ENCODE results near the gene RAPGEF5. TPM values are rescaled to one million over a fixed set of nuclear protein-coding genes. Genes with fewer than 3 reads are reported as not detected.

RAPGEF5 gene
- total RNA-seq, 4 donors from 2014 or later = 7.4 to 16.2 (median 12.1) TPM

GRCh38 chr7:22319424-22320403 is 37.2 kb downstream of the RAPGEF5 start:
- DNase-seq (no peak), ATAC-seq (no peak)
- Histone ChIP-seq H3K4me3 (no peak overlapping the region), H3K4me1 (no peaks in the 10 kb centered on the region), H3K9me3 (no peaks in the 10 kb centered on the region), H3K27me3 (no peaks in the 10 kb centered on the region), H3K27ac (no peak overlapping the region), H3K36me3 (no peaks in the 10 kb centered on the region)
- in situ Hi-C loops (cut with MboI; ENCODE audit: low sequenced_read_pairs in 4 of 4) (loop anchor here in 1 of 4 donors (25.0 kb wide), 1 partner anchor 168 kb away; no protein-coding TSS in a partner anchor), intact Hi-C loops (cut with DNase I; ENCODE audit: low total_unique reads) (no loop called here)
- TF ChIP-seq POLR2A (IDR thresholded peaks at IDR 0.05) = no peak
- TF ChIP-seq, protein P1, sequence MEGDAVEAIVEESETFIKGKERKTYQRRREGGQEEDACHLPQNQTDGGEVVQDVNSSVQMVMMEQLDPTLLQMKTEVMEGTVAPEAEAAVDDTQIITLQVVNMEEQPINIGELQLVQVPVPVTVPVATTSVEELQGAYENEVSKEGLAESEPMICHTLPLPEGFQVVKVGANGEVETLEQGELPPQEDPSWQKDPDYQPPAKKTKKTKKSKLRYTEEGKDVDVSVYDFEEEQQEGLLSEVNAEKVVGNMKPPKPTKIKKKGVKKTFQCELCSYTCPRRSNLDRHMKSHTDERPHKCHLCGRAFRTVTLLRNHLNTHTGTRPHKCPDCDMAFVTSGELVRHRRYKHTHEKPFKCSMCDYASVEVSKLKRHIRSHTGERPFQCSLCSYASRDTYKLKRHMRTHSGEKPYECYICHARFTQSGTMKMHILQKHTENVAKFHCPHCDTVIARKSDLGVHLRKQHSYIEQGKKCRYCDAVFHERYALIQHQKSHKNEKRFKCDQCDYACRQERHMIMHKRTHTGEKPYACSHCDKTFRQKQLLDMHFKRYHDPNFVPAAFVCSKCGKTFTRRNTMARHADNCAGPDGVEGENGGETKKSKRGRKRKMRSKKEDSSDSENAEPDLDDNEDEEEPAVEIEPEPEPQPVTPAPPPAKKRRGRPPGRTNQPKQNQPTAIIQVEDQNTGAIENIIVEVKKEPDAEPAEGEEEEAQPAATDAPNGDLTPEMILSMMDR (IDR thresholded peaks at IDR 0.05 in 4 of 5, conservative IDR thresholded peaks at IDR 0.05 in 1 of 5) = no peak

DNA sequence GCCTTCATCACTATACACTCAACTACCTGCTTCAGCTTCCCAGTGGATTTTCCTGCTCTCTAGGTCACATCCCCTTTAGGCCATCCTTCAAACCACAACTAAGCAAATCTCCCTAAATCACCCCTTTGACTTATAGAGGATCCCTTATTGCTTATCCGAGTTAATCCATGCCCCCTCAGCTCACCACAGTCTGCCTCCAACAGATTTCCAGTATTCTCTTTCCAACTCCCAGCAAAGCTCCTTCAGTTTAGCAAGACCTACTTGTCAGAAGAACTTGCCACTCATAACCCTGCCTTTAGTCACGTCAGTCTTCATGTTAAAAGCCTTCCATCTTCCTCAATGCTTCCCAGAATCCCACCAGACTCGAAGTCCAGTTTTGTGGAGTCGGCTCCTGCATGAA is 38.6 kb downstream of the RAPGEF5 start:
- DNase-seq = no peak
- TF ChIP-seq POLR2A (IDR thresholded peaks at IDR 0.05) = no peak
- TF ChIP-seq, protein P1 (IDR thresholded peaks at IDR 0.05 in 4 of 5, conservative IDR thresholded peaks at IDR 0.05 in 1 of 5) = no peak
- no peak overlapping the region for H3K4me3 ChIP-seq
- H3K4me1 ChIP-seq = no peaks in the 10 kb centered on the region
- in situ Hi-C loops (cut with MboI; ENCODE audit: low sequenced_read_pairs in 4 of 4) = loop anchor here in 1 of 4 donors (25.0 kb wide), 1 partner anchor 169 kb away; no protein-coding TSS in a partner anchor
- no peaks in the 10 kb centered on the region for H3K36me3 ChIP-seq
- ATAC-seq = no peak
- no peaks in the 10 kb centered on the region for H3K27me3 ChIP-seq
- H3K9me3 ChIP-seq = no peaks in the 10 kb centered on the region
- no peak overlapping the region for H3K27ac ChIP-seq
- intact Hi-C loops (cut with DNase I; ENCODE audit: low total_unique reads) = no loop called here

DNA sequence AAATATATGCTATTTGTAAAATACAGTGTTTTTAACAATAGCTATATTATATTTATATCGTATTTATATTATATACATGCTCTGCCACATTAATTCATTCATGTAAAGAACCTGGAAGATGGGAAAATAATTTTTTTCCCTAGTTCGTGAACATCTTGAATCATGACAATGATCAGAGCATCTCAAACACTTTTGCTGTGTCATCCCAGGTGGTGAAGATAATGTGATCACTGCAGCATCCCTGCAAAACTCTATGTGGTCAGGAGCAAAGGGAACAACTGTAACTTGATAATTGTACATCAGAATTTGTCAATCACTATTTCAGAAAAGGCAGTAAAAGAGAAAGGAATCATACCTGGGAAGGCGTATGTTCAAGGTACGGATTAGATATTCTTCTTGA is 39.3 kb downstream of the RAPGEF5 start:
- DNase-seq = no peak
- no peak overlapping the region for H3K27ac ChIP-seq
- no peak for ATAC-seq
- no peaks in the 10 kb centered on the region for H3K36me3 ChIP-seq
- H3K4me1 ChIP-seq = no peaks in the 10 kb centered on the region
- no peak overlapping the region for H3K4me3 ChIP-seq
- H3K27me3 ChIP-seq = no peaks in the 10 kb centered on the region
- TF ChIP-seq, protein P1 (IDR thresholded peaks at IDR 0.05 in 4 of 5, conservative IDR thresholded peaks at IDR 0.05 in 1 of 5) = no peak
- in situ Hi-C loops (cut with MboI; ENCODE audit: low sequenced_read_pairs in 4 of 4) = loop anchor here in 1 of 4 donors (25.0 kb wide), 1 partner anchor 170 kb away; no protein-coding TSS in a partner anchor
- no peaks in the 10 kb centered on the region for H3K9me3 ChIP-seq
- intact Hi-C loops (cut with DNase I; ENCODE audit: low total_unique reads) = no loop called here

DNA sequence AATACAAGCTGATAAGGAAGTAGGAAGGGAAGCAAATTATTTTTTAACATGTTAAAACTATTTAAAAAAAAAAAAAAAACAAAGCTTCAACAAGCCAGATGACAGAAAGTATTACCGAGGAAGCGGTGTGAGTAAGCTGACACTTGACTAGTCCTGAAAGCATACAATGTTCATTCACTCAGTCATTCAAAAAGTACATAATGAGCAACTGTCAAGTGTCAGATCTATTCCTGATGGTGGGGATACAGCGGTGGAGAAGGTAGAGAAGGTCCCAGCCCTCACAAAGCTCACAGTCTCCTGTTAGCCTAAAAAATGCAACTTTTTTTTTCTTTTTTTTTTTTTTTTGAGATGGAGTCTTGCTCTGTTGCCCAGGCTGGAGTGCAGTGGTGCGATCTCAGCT is 40.0 kb downstream of the RAPGEF5 start:
- DNase-seq = no peak
- Histone ChIP-seq H3K27ac (no peak overlapping the region), H3K4me3 (no peak overlapping the region), H3K27me3 (no peaks in the 10 kb centered on the region), H3K4me1 (no peaks in the 10 kb centered on the region), H3K9me3 (no peaks in the 10 kb centered on the region), H3K36me3 (no peaks in the 10 kb centered on the region)
- TF ChIP-seq, protein P1 (IDR thresholded peaks at IDR 0.05 in 4 of 5, conservative IDR thresholded peaks at IDR 0.05 in 1 of 5) = no peak
- TF ChIP-seq POLR2A (IDR thresholded peaks at IDR 0.05) = no peak
- no peak for ATAC-seq
- in situ Hi-C loops (cut with MboI; ENCODE audit: low sequenced_read_pairs in 4 of 4) (loop anchor here in 1 of 4 donors (25.0 kb wide), 1 partner anchor 170 kb away; no protein-coding TSS in a partner anchor), intact Hi-C loops (cut with DNase I; ENCODE audit: low total_unique reads) (no loop called here)

All from gastrocnemius medialis (tissue), 4 donors.